GM12878 (cell line): Measurements from ENCODE around the gene IL36B. TPM values are rescaled to one million over a fixed set of nuclear protein-coding genes. Genes with fewer than 3 reads are reported as not detected.

Experiments
- ATAC-seq: fragments of 200-7000 bp; cut with Tn5 transposase; 3 replicates; pipeline ENCODE4 v1.9.1; 2020; ENCODE audit warnings: mild to moderate bottlenecking, moderate library complexity
- BruUV-seq: library from RNA; stranded (reverse); fragments of 400-500 nt; replicated peaks from 2 replicates; lab custom pipeline; 2021; lab: Mats Ljungman, UMichigan
- CTCF ChIA-PET: fragments of 300-600 bp; sonication (Branson Sonifier 250); formaldehyde crosslinking; extraction: SDS; loops from one replicate; lab custom pipeline; 2021; ENCODE audit warnings: inconsistent platforms; lab: Yijun Ruan, JAX
- POLR2A ChIA-PET: fragments of 350-600 bp; formaldehyde crosslinking; extraction: SDS; loops from one replicate; lab custom pipeline; 2021; ENCODE audit warnings: inconsistent platforms; lab: Charles Lee
- RAD21 ChIA-PET: fragments of 300-600 bp; sonication (Branson Sonifier 250); formaldehyde crosslinking; loops from one replicate; lab custom pipeline; 2023; ENCODE audit warnings: antibody characterized with exemption; ENCODE audit not compliant: unreplicated experiment; lab: Charles Lee
- SMC1A ChIA-PET: fragments of 300-600 bp; sonication (Branson Sonifier 250); formaldehyde crosslinking; loops from one replicate; lab custom pipeline; 2023; ENCODE audit not compliant: unreplicated experiment, uncharacterized antibody; lab: Charles Lee
- DNase-seq: peaks from one replicate; pipeline ENCODE4 v3.0.0-alpha.2; 2011; ENCODE audit warnings: low read depth, low spot score
- FAIRE-seq: peaks from 3 replicates; lab custom pipeline; 2011; peaks lifted over from hg19 to GRCh38; lab: Jason Lieb, UNC
- H2AFZ ChIP-seq: 2 replicates; pipeline ENCODE4 v1.6.0; 2011; ENCODE audit warnings: low read depth, low read length, control low read depth; ENCODE audit not compliant: control insufficient read depth
- H3K27ac ChIP-seq: 2 replicates; pipeline ENCODE4 v1.5.1; 2011; ENCODE audit warnings: control low read depth; ENCODE audit not compliant: control insufficient read depth, insufficient read depth
- H3K27me3 ChIP-seq, 2 experiments: replicated peaks in 1 of 2; 2 replicates each; pipeline versions ENCODE4 v1.6.0 to v1.6.1; 2011; ENCODE audit warnings: low read length in 1 of 2; ENCODE audit not compliant: control insufficient read depth in 2 of 2, insufficient read depth in 2 of 2
- H3K36me3 ChIP-seq, 2 experiments: 2 replicates each; pipeline ENCODE4 v1.5.1; 2011; ENCODE audit warnings: low read length in 1 of 2; ENCODE audit not compliant: control insufficient read depth in 2 of 2, insufficient read depth in 2 of 2
- H3K4me1 ChIP-seq: 2 replicates; pipeline ENCODE4 v1.6.1; 2011; ENCODE audit warnings: mild to moderate bottlenecking, low read length, moderate library complexity, mixed read lengths; ENCODE audit not compliant: control insufficient read depth, insufficient read depth
- H3K4me2 ChIP-seq: 2 replicates; pipeline ENCODE4 v1.6.0; 2011; ENCODE audit warnings: control low read depth; ENCODE audit not compliant: control insufficient read depth, insufficient read depth
- H3K4me3 ChIP-seq: fragments of 200-600 bp; sonication (generic); 2 replicates; pipeline ENCODE4 v1.5.1; 2016
- H3K79me2 ChIP-seq: 2 replicates; pipeline ENCODE4 v1.6.0; 2011; ENCODE audit warnings: low read length; ENCODE audit not compliant: control insufficient read depth, insufficient read depth
- H3K9ac ChIP-seq: 2 replicates; pipeline ENCODE4 v1.8.0; 2011; ENCODE audit warnings: low read length, control low read depth, mixed read lengths; ENCODE audit not compliant: control insufficient read depth, insufficient read depth
- H3K9me3 ChIP-seq: replicated peaks from 3 replicates; pipeline ENCODE4 v1.5.1; 2011; ENCODE audit warnings: mild to moderate bottlenecking, low read length; ENCODE audit not compliant: control insufficient read depth, insufficient read depth
- H4K20me1 ChIP-seq: 2 replicates; pipeline ENCODE4 v1.6.0; 2011; ENCODE audit not compliant: control insufficient read depth, insufficient read depth
- CTCF ChIP-seq, 3 experiments: IDR thresholded peaks in 2 of 3; conservative IDR thresholded peaks in 1 of 3; 2 replicates each; pipeline ENCODE4 v1.5.1; 2011; ENCODE audit warnings: low read depth in 3 of 3, low read length in 3 of 3, mild to moderate bottlenecking in 3 of 3, control low read depth in 2 of 3, moderate library complexity in 2 of 3, inconsistent platforms in 1 of 3, mixed read lengths in 1 of 3; ENCODE audit not compliant: control insufficient read depth in 2 of 3, insufficient read depth in 1 of 3; ENCODE audit errors: extremely low read depth in 1 of 3
- RAD21 ChIP-seq: IDR thresholded peaks from 2 replicates; pipeline ENCODE4 v1.6.1; 2011; ENCODE audit warnings: mild to moderate bottlenecking, low read depth, low read length, moderate library complexity; ENCODE audit not compliant: insufficient read depth
- SMC3 ChIP-seq: IDR thresholded peaks from 2 replicates; pipeline ENCODE4 v1.6.1; 2011; ENCODE audit warnings: low read length, improper control_type of control experiment, borderline replicate concordance
- ZSCAN29 ChIP-seq: fragments of 450-650 bp; IDR thresholded peaks from 2 replicates; pipeline ENCODE4 v1.6.1; 2017; ENCODE audit warnings: mild to moderate bottlenecking, moderate library complexity
- WGBS: methylation state at CpG from one replicate; pipeline ENCODE4 v1.1.6; 2016; ENCODE audit warnings: low lambda C conversion rate; ENCODE audit not compliant: insufficient replicate concordance, insufficient coverage; ENCODE audit errors: missing lambda C conversion rate; 5-methylcytosine and 5-hydroxymethylcytosine counted together
- in situ Hi-C: fragments of 300-500 bp; cut with MboI; formaldehyde crosslinking; loops from 9 replicates; pipeline ENCODE4 v1.14.3; 2018; ENCODE audit warnings: mixed read lengths
- intact Hi-C: fragments of 100-400 bp; cut with micrococcal nuclease; formaldehyde crosslinking; loops from one replicate; pipeline ENCODE4 v1.14.2; 2022; ENCODE audit not compliant: unreplicated experiment
- polyA plus RNA-seq, 11 experiments: library from polyadenylated mRNA; depleted of rRNA in 4 of 11; unstranded in 6 of 11; stranded (reverse) in 5 of 11; fragments of >200 nt; fragmentation: Nextera tagmentation in 4 of 11; fragmentation: Illumina TruSeq in 1 of 11; extraction: Ambion mirVana in 4 of 11; extraction: Trizol in 1 of 11; gene quantifications; 1 replicate in 1 of 11; 2 replicates in 10 of 11; pipeline versions ENCODE4 v1.2.1 to v1.2.3, GENCODE V29; 2011 to 2016; ENCODE audit warnings: inconsistent platforms in 2 of 11, missing spikeins in 2 of 11, low read depth in 1 of 11
- total RNA-seq, 4 experiments: library from RNA; depleted of rRNA in 3 of 4; stranded (reverse); fragments of >200 nt in 3 of 4; fragmentation: Illumina TruSeq in 1 of 4; extraction: Trizol in 1 of 4; gene quantifications; 2 replicates each; pipeline versions ENCODE4 v1.2.1 to v1.2.3, GENCODE V29; 2013 to 2021

The IL36B gene
- total and polyA plus RNA-seq, 10 of the 15 experiments (the other 5 are each of a cell fraction or from before 2014, with no cell fraction given), result not detected

GRCh38 chr2:113080134-113080533 is 27.5 kb upstream of the IL36B start:
- H3K9me3 ChIP-seq, result no peaks in the 10 kb centered on the region
- H3K4me1 ChIP-seq, result no peaks in the 10 kb centered on the region
- in situ Hi-C loops, result no loop called here
- no peaks in the 10 kb centered on the region for H3K36me3 ChIP-seq
- POLR2A ChIA-PET, result no interaction called here
- ATAC-seq, result peak; percentile 88
- RAD21 ChIA-PET, result interaction anchor here (0.8 to 2.1 kb wide), 12 partner anchors 9 to 310 kb away, joined by 3 to 33 read pairs (median 4); no protein-coding TSS in a partner anchor
- intact Hi-C loops, result loop anchor here (2.0 kb wide), 2 partner anchors 59 to 119 kb away; no protein-coding TSS in a partner anchor
- no TSS peak for BruUV-seq
- no peak overlapping the region for H3K4me3 ChIP-seq
- no peaks in the 10 kb centered on the region; a peak in 1 of 4 replicates for H3K27me3 ChIP-seq
- no peak overlapping the region for H2AFZ ChIP-seq
- 22% methylated on average over 9 of the region's 9 CpGs for WGBS
- TF ChIP-seq SMC3 (peak; percentile 48; the same call in 1 of the 2 replicates), CTCF (IDR thresholded peaks at IDR 0.05 in 2 of 3, conservative IDR thresholded peaks at IDR 0.05 in 1 of 3; ENCODE audit: control insufficient read depth in 2 of 3, extremely low read depth in 1 of 3, insufficient read depth in 1 of 3, low read depth in 3 of 3, low read length in 3 of 3) (peak; percentile 86 to 89 (median 87)), ZSCAN29 (no peak), RAD21 (peak; percentile 82)
- TF ChIP-seq, all 136 proteins: peak for 3
- no peak overlapping the region for H3K9ac ChIP-seq
- SMC1A ChIA-PET, result interaction anchor here (0.6 to 2.6 kb wide), 14 partner anchors 13 to 363 kb away, joined by 3 to 14 read pairs (median 4); no protein-coding TSS in a partner anchor
- DNase-seq (no peak), FAIRE-seq (no peak)
- no peaks in the 10 kb centered on the region for H4K20me1 ChIP-seq
- H3K27ac ChIP-seq, result no peak overlapping the region
- CTCF ChIA-PET, result interaction anchor here (0.6 to 11.8 kb wide), 30 partner anchors 9 to 310 kb away, joined by 3 to 182 read pairs (median 5); partner anchors contain the start of genes IL1RN and PSD4
- H3K4me2 ChIP-seq, result no peak overlapping the region
- no peaks in the 10 kb centered on the region for H3K79me2 ChIP-seq
